Measurements from ENCODE around the gene SLC6A1. TPM values are rescaled to one million over a fixed set of nuclear protein-coding genes. Genes with fewer than 3 reads are reported as not detected.

SLC6A1 gene
- total RNA-seq, 1 donor from 2014 or later, result 6.3 TPM

- TF ChIP-seq CTCF (IDR thresholded peaks at IDR 0.05), result no peak
- intact Hi-C loops (cut with DNase I), result no loop called here
- DNase-seq (ENCODE audit: low spot score in 2 of 2), result no peak
- Histone ChIP-seq H3K4me3 (no peak overlapping the region), H3K4me1 (no peaks in the 10 kb centered on the region), H3K36me3 (no peaks in the 10 kb centered on the region), H3K9me3 (no peaks in the 10 kb centered on the region), H3K27ac (no peak overlapping the region), H3K27me3 (no peaks in the 10 kb centered on the region)
These were observed 22.2 kb downstream of the SLC6A1 start for GRCh38 chr3:11014752-11015151.

- intact Hi-C loops (cut with DNase I), result no loop called here
- Histone ChIP-seq H3K4me3 (no peak overlapping the region), H3K36me3 (no peaks in the 10 kb centered on the region), H3K4me1 (no peaks in the 10 kb centered on the region), H3K9me3 (no peaks in the 10 kb centered on the region), H3K27me3 (no peaks in the 10 kb centered on the region), H3K27ac (no peak overlapping the region)
- no peak for DNase-seq (ENCODE audit: low spot score in 2 of 2)
- TF ChIP-seq CTCF (IDR thresholded peaks at IDR 0.05), result no peak
These were observed 22.8 kb downstream of the SLC6A1 start for GRCh38 chr3:11015369-11015768.

- no peak for DNase-seq (ENCODE audit: low spot score in 2 of 2)
- Histone ChIP-seq H3K27ac (no peak overlapping the region), H3K27me3 (no peaks in the 10 kb centered on the region), H3K36me3 (no peaks in the 10 kb centered on the region), H3K9me3 (no peaks in the 10 kb centered on the region), H3K4me3 (no peak overlapping the region), H3K4me1 (no peaks in the 10 kb centered on the region)
- no peak for TF ChIP-seq CTCF (IDR thresholded peaks at IDR 0.05)
- intact Hi-C loops (cut with DNase I), result no loop called here
These were observed 24.2 kb downstream of the SLC6A1 start for GRCh38 chr3:11016727-11017126.

- Histone ChIP-seq H3K4me3 (no peak overlapping the region), H3K27me3 (no peaks in the 10 kb centered on the region), H3K9me3 (no peaks in the 10 kb centered on the region), H3K27ac (no peak overlapping the region), H3K4me1 (no peaks in the 10 kb centered on the region), H3K36me3 (no peaks in the 10 kb centered on the region)
- DNase-seq (ENCODE audit: low spot score in 2 of 2), result no peak
- intact Hi-C loops (cut with DNase I), result no loop called here
- TF ChIP-seq CTCF (IDR thresholded peaks at IDR 0.05), result no peak
These were observed 26.7 kb downstream of the SLC6A1 start for GRCh38 chr3:11019116-11019819.

- intact Hi-C loops (cut with DNase I), result no loop called here
- no peak for TF ChIP-seq CTCF (IDR thresholded peaks at IDR 0.05)
- Histone ChIP-seq H3K27me3 (no peaks in the 10 kb centered on the region), H3K4me3 (no peak overlapping the region), H3K27ac (no peak overlapping the region), H3K4me1 (no peaks in the 10 kb centered on the region), H3K9me3 (no peaks in the 10 kb centered on the region), H3K36me3 (no peaks in the 10 kb centered on the region)
- DNase-seq (ENCODE audit: low spot score in 2 of 2), result no peak
These were observed 28.2 kb downstream of the SLC6A1 start for GRCh38 chr3:11020764-11021163.

GRCh38 chr3:11021611-11022011, 29.1 kb downstream of the SLC6A1 start:
- DNase-seq (ENCODE audit: low spot score in 2 of 2), result no peak
- H3K4me1 ChIP-seq, result no peaks in the 10 kb centered on the region
- no peak overlapping the region for H3K4me3 ChIP-seq
- H3K9me3 ChIP-seq, result no peaks in the 10 kb centered on the region
- intact Hi-C loops (cut with DNase I), result no loop called here
- TF ChIP-seq CTCF (IDR thresholded peaks at IDR 0.05), result no peak
- H3K27me3 ChIP-seq, result no peaks in the 10 kb centered on the region
- H3K36me3 ChIP-seq, result no peaks in the 10 kb centered on the region
- no peak overlapping the region for H3K27ac ChIP-seq
